ENCODE data around the gene ZFP1.

ZFP1 gene

GRCh38 chr16:75106351-75107274, 41.7 kb upstream of the ZFP1 start:
- H3K9me3 ChIP-seq (ENCODE audit: control insufficient read depth, low read length): no peaks in the 10 kb centered on the region
- H3K27ac ChIP-seq (ENCODE audit: insufficient read depth, low read length, poor library complexity, severe bottlenecking): no peak overlapping the region
- no peaks in the 10 kb centered on the region for H3K27me3 ChIP-seq (replicated peaks; ENCODE audit: control insufficient read depth, insufficient read depth, low read length, poor library complexity, severe bottlenecking)
- DNase-seq: no peak
- H3K4me3 ChIP-seq (ENCODE audit: insufficient read depth, low read depth, low read length, poor library complexity, severe bottlenecking): no peak overlapping the region
- H3K36me3 ChIP-seq (ENCODE audit: control insufficient read depth, insufficient read depth, low read length): no peaks in the 10 kb centered on the region
- H3K4me1 ChIP-seq (ENCODE audit: control insufficient read depth, insufficient read depth, low read length, poor library complexity, severe bottlenecking): peaks cover 48% of the 10 kb centered on the region

- Histone ChIP-seq H3K27me3 (replicated peaks; ENCODE audit: control insufficient read depth, insufficient read depth, low read length, poor library complexity, severe bottlenecking) (no peaks in the 10 kb centered on the region), H3K36me3 (ENCODE audit: control insufficient read depth, insufficient read depth, low read length) (no peaks in the 10 kb centered on the region), H3K4me1 (ENCODE audit: control insufficient read depth, insufficient read depth, low read length, poor library complexity, severe bottlenecking) (peaks cover 48% of the 10 kb centered on the region), H3K9me3 (ENCODE audit: control insufficient read depth, low read length) (no peaks in the 10 kb centered on the region), H3K4me3 (ENCODE audit: insufficient read depth, low read depth, low read length, poor library complexity, severe bottlenecking) (no peak overlapping the region), H3K27ac (ENCODE audit: insufficient read depth, low read length, poor library complexity, severe bottlenecking) (peak overlapping the region; percentile 27)
- no peak for DNase-seq
Measured at GRCh38 chr16:75107505-75107904, 40.8 kb upstream of the ZFP1 start.

GRCh38 chr16:75108792-75109731, 39.3 kb upstream of the ZFP1 start:
- Histone ChIP-seq H3K9me3 (ENCODE audit: control insufficient read depth, low read length) (no peaks in the 10 kb centered on the region), H3K36me3 (ENCODE audit: control insufficient read depth, insufficient read depth, low read length) (no peaks in the 10 kb centered on the region), H3K27ac (ENCODE audit: insufficient read depth, low read length, poor library complexity, severe bottlenecking) (peak overlapping the region; percentile 54), H3K4me3 (ENCODE audit: insufficient read depth, low read depth, low read length, poor library complexity, severe bottlenecking) (peak overlapping the region; percentile 30), H3K27me3 (replicated peaks; ENCODE audit: control insufficient read depth, insufficient read depth, low read length, poor library complexity, severe bottlenecking) (no peaks in the 10 kb centered on the region), H3K4me1 (ENCODE audit: control insufficient read depth, insufficient read depth, low read length, poor library complexity, severe bottlenecking) (peaks cover 48% of the 10 kb centered on the region)
- peak; percentile 57 to 72 (median 70) for DNase-seq

- Histone ChIP-seq H3K27me3 (replicated peaks; ENCODE audit: control insufficient read depth, insufficient read depth, low read length, poor library complexity, severe bottlenecking) (no peaks in the 10 kb centered on the region), H3K36me3 (ENCODE audit: control insufficient read depth, insufficient read depth, low read length) (no peaks in the 10 kb centered on the region), H3K4me1 (ENCODE audit: control insufficient read depth, insufficient read depth, low read length, poor library complexity, severe bottlenecking) (peaks cover 48% of the 10 kb centered on the region), H3K27ac (ENCODE audit: insufficient read depth, low read length, poor library complexity, severe bottlenecking) (peak overlapping the region; percentile 64), H3K9me3 (ENCODE audit: control insufficient read depth, low read length) (no peaks in the 10 kb centered on the region), H3K4me3 (ENCODE audit: insufficient read depth, low read depth, low read length, poor library complexity, severe bottlenecking) (peak overlapping the region; percentile 30)
- DNase-seq: no peak
Measured at GRCh38 chr16:75109732-75110243, 38.5 kb upstream of the ZFP1 start.

GRCh38 chr16:75110637-75111513, 37.4 kb upstream of the ZFP1 start:
- H3K9me3 ChIP-seq (ENCODE audit: control insufficient read depth, low read length): no peaks in the 10 kb centered on the region
- DNase-seq: peak; percentile 64 to 74 (median 67)
- H3K27me3 ChIP-seq (replicated peaks; ENCODE audit: control insufficient read depth, insufficient read depth, low read length, poor library complexity, severe bottlenecking): no peaks in the 10 kb centered on the region
- H3K4me1 ChIP-seq (ENCODE audit: control insufficient read depth, insufficient read depth, low read length, poor library complexity, severe bottlenecking): peaks cover 40% of the 10 kb centered on the region
- H3K27ac ChIP-seq (ENCODE audit: insufficient read depth, low read length, poor library complexity, severe bottlenecking): peak overlapping the region; percentile 64
- peak overlapping the region; percentile 26 for H3K4me3 ChIP-seq (ENCODE audit: insufficient read depth, low read depth, low read length, poor library complexity, severe bottlenecking)
- H3K36me3 ChIP-seq (ENCODE audit: control insufficient read depth, insufficient read depth, low read length): no peaks in the 10 kb centered on the region

GRCh38 chr16:75111514-75111940, 36.8 kb upstream of the ZFP1 start:
- no peak overlapping the region for H3K4me3 ChIP-seq (ENCODE audit: insufficient read depth, low read depth, low read length, poor library complexity, severe bottlenecking)
- no peaks in the 10 kb centered on the region for H3K27me3 ChIP-seq (replicated peaks; ENCODE audit: control insufficient read depth, insufficient read depth, low read length, poor library complexity, severe bottlenecking)
- H3K27ac ChIP-seq (ENCODE audit: insufficient read depth, low read length, poor library complexity, severe bottlenecking): no peak overlapping the region
- no peaks in the 10 kb centered on the region for H3K9me3 ChIP-seq (ENCODE audit: control insufficient read depth, low read length)
- H3K36me3 ChIP-seq (ENCODE audit: control insufficient read depth, insufficient read depth, low read length): no peaks in the 10 kb centered on the region
- H3K4me1 ChIP-seq (ENCODE audit: control insufficient read depth, insufficient read depth, low read length, poor library complexity, severe bottlenecking): peaks cover 35% of the 10 kb centered on the region
- DNase-seq: no peak

GRCh38 chr16:75111961-75112733, 36.2 kb upstream of the ZFP1 start:
- Histone ChIP-seq H3K4me1 (ENCODE audit: control insufficient read depth, insufficient read depth, low read length, poor library complexity, severe bottlenecking) (peaks cover 35% of the 10 kb centered on the region), H3K27ac (ENCODE audit: insufficient read depth, low read length, poor library complexity, severe bottlenecking) (no peak overlapping the region), H3K36me3 (ENCODE audit: control insufficient read depth, insufficient read depth, low read length) (no peaks in the 10 kb centered on the region), H3K9me3 (ENCODE audit: control insufficient read depth, low read length) (no peaks in the 10 kb centered on the region), H3K27me3 (replicated peaks; ENCODE audit: control insufficient read depth, insufficient read depth, low read length, poor library complexity, severe bottlenecking) (no peaks in the 10 kb centered on the region), H3K4me3 (ENCODE audit: insufficient read depth, low read depth, low read length, poor library complexity, severe bottlenecking) (no peak overlapping the region)
- DNase-seq: no peak

GRCh38 chr16:75112734-75113491, 35.4 kb upstream of the ZFP1 start:
- Histone ChIP-seq H3K27me3 (replicated peaks; ENCODE audit: control insufficient read depth, insufficient read depth, low read length, poor library complexity, severe bottlenecking) (no peaks in the 10 kb centered on the region), H3K4me3 (ENCODE audit: insufficient read depth, low read depth, low read length, poor library complexity, severe bottlenecking) (no peak overlapping the region), H3K27ac (ENCODE audit: insufficient read depth, low read length, poor library complexity, severe bottlenecking) (no peak overlapping the region), H3K36me3 (ENCODE audit: control insufficient read depth, insufficient read depth, low read length) (no peaks in the 10 kb centered on the region), H3K4me1 (ENCODE audit: control insufficient read depth, insufficient read depth, low read length, poor library complexity, severe bottlenecking) (peaks cover 35% of the 10 kb centered on the region), H3K9me3 (ENCODE audit: control insufficient read depth, low read length) (no peaks in the 10 kb centered on the region)
- no peak for DNase-seq

All from effector memory CD4-positive, alpha-beta T cell (primary cell).